Measurements from ENCODE around the gene SLC35E1. TPM values are rescaled to one million over a fixed set of nuclear protein-coding genes. Genes with fewer than 3 reads are reported as not detected.

Gene SLC35E1
- total and polyA plus RNA-seq, 2 of the 4 experiments (the other 2 are of a cell fraction): 22.6 to 38.0 TPM

DNA sequence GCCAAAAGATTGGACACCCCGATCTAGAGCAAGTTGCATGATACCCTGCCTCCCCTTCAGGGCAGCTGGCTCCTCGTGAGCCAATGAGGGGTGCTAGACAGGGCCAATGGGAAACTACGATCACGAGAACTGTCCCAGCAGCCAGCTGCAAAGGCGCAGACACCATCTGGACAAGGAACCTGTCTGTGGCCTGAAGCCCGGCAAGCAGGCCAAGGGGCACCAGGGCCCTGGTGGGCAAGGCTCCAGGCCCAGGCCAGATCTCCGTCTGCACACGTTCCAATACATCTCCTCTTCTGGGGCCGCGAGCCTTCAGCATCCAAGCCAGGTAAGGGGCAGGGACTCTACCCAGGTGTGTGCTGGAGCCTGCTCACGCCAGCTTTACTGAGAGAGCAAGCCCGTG is 35.6 kb upstream of the SLC35E1 start:
- Histone ChIP-seq H3K4ac (ENCODE audit: low read depth, low read length) (no peak overlapping the region), H3K9me3 (ENCODE audit: control insufficient read depth, insufficient read depth, low read length) (no peaks in the 10 kb centered on the region), H3K27ac (ENCODE audit: insufficient read depth, low read length) (no peak overlapping the region; the same call in 1 of the 2 replicates), H3K36me3 (ENCODE audit: control insufficient read depth, insufficient read depth, low read length) (no peaks in the 10 kb centered on the region), H2AFZ (replicated peaks; ENCODE audit: low read length, poor library complexity) (no peak overlapping the region), H3K9ac (ENCODE audit: low read depth, low read length) (no peak overlapping the region), H3K4me1 (ENCODE audit: control insufficient read depth, insufficient read depth, low read length) (peaks cover 13% of the 10 kb centered on the region), H3K18ac (ENCODE audit: low read depth, low read length) (no peak overlapping the region), H3K56ac (ENCODE audit: extremely low read depth, insufficient read depth, low read length) (no peak overlapping the region), H4K91ac (ENCODE audit: insufficient read depth, low read depth, low read length) (no peak overlapping the region), H2BK20ac (ENCODE audit: low read depth, low read length) (no peak overlapping the region), H2AK5ac (ENCODE audit: low read depth, low read length) (no peak overlapping the region), H4K8ac (ENCODE audit: low read depth in 2 of 2, low read length in 2 of 2) (no peak overlapping the region), H3K4me3 (ENCODE audit: insufficient read depth, low read depth, low read length) (no peak overlapping the region), H3K23ac (ENCODE audit: low read depth, low read length) (no peak overlapping the region), H3K9me1 (ENCODE audit: insufficient read depth, low read length) (peaks cover 51% of the 10 kb centered on the region), H2BK15ac (ENCODE audit: low read depth, low read length) (no peak overlapping the region), H2BK120ac (ENCODE audit: low read depth, low read length) (no peak overlapping the region), H4K20me1 (ENCODE audit: insufficient read depth, low read length) (peaks cover 91% of the 10 kb centered on the region), H3K4me2 (ENCODE audit: low read depth, low read length) (no peak overlapping the region), H3K14ac (replicated peaks; ENCODE audit: low read depth, low read length) (no peak overlapping the region), H4K5ac (ENCODE audit: low read depth, low read length) (no peak overlapping the region), H3K27me3 (ENCODE audit: control insufficient read depth, insufficient read depth, low read length) (no peaks in the 10 kb centered on the region), H3K79me1 (ENCODE audit: low read depth in 1 of 2, low read length in 2 of 2) (peaks cover 45 to 94% of the 10 kb centered on the region in 2 experiments), H2BK5ac (ENCODE audit: low read depth, low read length, poor library complexity, severe bottlenecking) (no peak overlapping the region), H2AK9ac (replicated peaks; ENCODE audit: low read depth, low read length, poor library complexity) (no peak overlapping the region)
- ATAC-seq (ENCODE audit: low read depth) (no peak), DNase-seq (no peak)
- in situ Hi-C loops (cut with MboI; ENCODE audit: low sequenced_read_pairs) (no loop called here), dilution Hi-C loops (cut with HindIII; ENCODE audit: low sequenced_read_pairs, unreplicated experiment) (no loop called here), intact Hi-C loops (cut with micrococcal nuclease) (no loop called here)
- WGBS, 2 experiments (ENCODE audit: extremely low coverage in 2 of 2, insufficient read length in 1 of 2): 79% methylated on average over 4 of the region's 12 CpGs; no CpG with 5 or more reads in 1 of the 2 experiments
- ChIA-PET POLR2A (ENCODE audit: unreplicated experiment) (no interaction called here), CTCF (no interaction called here)
- TF ChIP-seq MAZ (IDR thresholded peaks at IDR 0.05; ENCODE audit: borderline replicate concordance, low read depth, low read length) (no peak), RFX5 (IDR thresholded peaks at IDR 0.05; ENCODE audit: low read depth, low read length) (no peak)
- TF ChIP-seq, protein P1, sequence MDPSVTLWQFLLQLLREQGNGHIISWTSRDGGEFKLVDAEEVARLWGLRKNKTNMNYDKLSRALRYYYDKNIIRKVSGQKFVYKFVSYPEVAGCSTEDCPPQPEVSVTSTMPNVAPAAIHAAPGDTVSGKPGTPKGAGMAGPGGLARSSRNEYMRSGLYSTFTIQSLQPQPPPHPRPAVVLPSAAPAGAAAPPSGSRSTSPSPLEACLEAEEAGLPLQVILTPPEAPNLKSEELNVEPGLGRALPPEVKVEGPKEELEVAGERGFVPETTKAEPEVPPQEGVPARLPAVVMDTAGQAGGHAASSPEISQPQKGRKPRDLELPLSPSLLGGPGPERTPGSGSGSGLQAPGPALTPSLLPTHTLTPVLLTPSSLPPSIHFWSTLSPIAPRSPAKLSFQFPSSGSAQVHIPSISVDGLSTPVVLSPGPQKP (IDR thresholded peaks at IDR 0.05; ENCODE audit: borderline replicate concordance, low read depth, low read length): no peak
- BruUV-seq (replicated peaks): no TSS peak

All from IMR-90 (cell line).